SK-N-SH (cell line): ENCODE measurements around the gene ZNF469. TPM values are rescaled to one million over a fixed set of nuclear protein-coding genes. Genes with fewer than 3 reads are reported as not detected.

ENCODE experiments used
- CTCF ChIA-PET: fragments of 300-600, 350-600 bp; formaldehyde crosslinking; extraction: SDS; loops from one replicate; lab custom pipeline; 2021; lab: Yijun Ruan, JAX
- POLR2A ChIA-PET: fragments of 350-600 bp; sonication (Branson Sonifier 250); formaldehyde crosslinking; extraction: SDS; loops from one replicate; lab custom pipeline; 2020; ENCODE audit warnings: antibody characterized with exemption, inconsistent platforms; lab: Yijun Ruan, JAX
- DNase-seq: peaks from one replicate; pipeline ENCODE4 v3.0.0; 2012
- H2AFZ ChIP-seq: fragments of 200-600 bp; sonication (generic); 2 replicates; pipeline ENCODE4 v1.8.1; 2016; ENCODE audit warnings: antibody characterized with exemption, mild to moderate bottlenecking, low read depth
- H3F3A ChIP-seq: fragments of 200-600 bp; sonication (generic); replicated peaks from 2 replicates; pipeline ENCODE3; 2016; ENCODE audit warnings: antibody characterized with exemption, mild to moderate bottlenecking; ENCODE audit not compliant: insufficient read depth
- H3K27ac ChIP-seq, 2 experiments: fragments of 200-500 bp in 1 of 2; fragments of 200-600 bp in 1 of 2; sonication (Bioruptor generic) in 1 of 2; sonication (generic), shearing (Covaris generic) in 1 of 2; 2 replicates each; pipeline versions ENCODE4 v1.5.1 to v1.6.1; 2014 to 2016; ENCODE audit warnings: low read depth in 2 of 2, inconsistent platforms in 1 of 2, low read length in 1 of 2, mild to moderate bottlenecking in 1 of 2, mixed read lengths in 1 of 2
- H3K27me3 ChIP-seq: fragments of 200-600 bp; sonication (generic), shearing (Covaris generic); 2 replicates; pipeline ENCODE4 v1.6.1; 2016; ENCODE audit warnings: mixed run types; ENCODE audit not compliant: insufficient read depth
- H3K36me3 ChIP-seq, 2 experiments: fragments of 200-500 bp in 1 of 2; fragments of 200-600 bp in 1 of 2; sonication (Bioruptor generic) in 1 of 2; sonication (generic) in 1 of 2; replicated peaks in 1 of 2; 2 replicates each; pipeline versions ENCODE3 to v1.5.1; 2014 to 2016; ENCODE audit warnings: low read length in 1 of 2, mild to moderate bottlenecking in 1 of 2; ENCODE audit not compliant: insufficient read depth in 2 of 2, control insufficient read depth in 1 of 2
- H3K4me1 ChIP-seq, 2 experiments: fragments of 200-500 bp in 1 of 2; fragments of 200-600 bp in 1 of 2; sonication (Bioruptor generic) in 1 of 2; sonication (generic), shearing (Covaris generic) in 1 of 2; 2 replicates each; pipeline versions ENCODE4 v1.5.1 to v1.6.1; 2014 to 2016; ENCODE audit warnings: low read depth in 1 of 2, low read length in 1 of 2, mixed run types in 1 of 2; ENCODE audit not compliant: insufficient read depth in 2 of 2, control insufficient read depth in 1 of 2
- H3K4me2 ChIP-seq: fragments of 200-600 bp; sonication (generic), shearing (Covaris generic); 2 replicates; pipeline ENCODE4 v1.6.1; 2017; ENCODE audit warnings: mixed run types
- H3K4me3 ChIP-seq, 2 experiments: fragments of 200-500 bp in 1 of 2; fragments of 200-600 bp in 1 of 2; sonication (Bioruptor generic) in 1 of 2; sonication (generic), shearing (Covaris generic) in 1 of 2; 2 replicates each; pipeline versions ENCODE4 v1.5.1 to v1.8.1; 2014 to 2016; ENCODE audit warnings: low read depth in 2 of 2, inconsistent platforms in 1 of 2, low read length in 1 of 2, mild to moderate bottlenecking in 1 of 2, mixed read lengths in 1 of 2, moderate library complexity in 1 of 2
- H3K79me2 ChIP-seq: fragments of 200-600 bp; sonication (generic); 2 replicates; pipeline ENCODE4 v1.8.1; 2017; ENCODE audit warnings: mild to moderate bottlenecking; ENCODE audit not compliant: insufficient read depth
- H3K9ac ChIP-seq: fragments of 200-600 bp; sonication (generic); 2 replicates; pipeline ENCODE4 v1.6.1; 2017; ENCODE audit warnings: mixed run types
- H3K9me2 ChIP-seq: fragments of 200-600 bp; sonication (generic); 2 replicates; pipeline ENCODE4 v1.6.1; 2017; ENCODE audit warnings: mixed run types
- H3K9me3 ChIP-seq: fragments of 200-600 bp; sonication (generic); 2 replicates; pipeline ENCODE4 v1.6.1; 2017; ENCODE audit warnings: mixed run types, mild to moderate bottlenecking, moderate library complexity
- H4K20me1 ChIP-seq: fragments of 200-600 bp; sonication (generic); 2 replicates; pipeline ENCODE4 v1.6.1; 2017; ENCODE audit warnings: mild to moderate bottlenecking, mixed run types; ENCODE audit not compliant: insufficient read depth
- CHD2 ChIP-seq: fragments of 150-350 bp; IDR thresholded peaks from 2 replicates; pipeline ENCODE4 v1.6.1; 2018; ENCODE audit warnings: low read length; ENCODE audit not compliant: partially characterized antibody
- ELF1 ChIP-seq: IDR thresholded peaks from 2 replicates; pipeline ENCODE4 v1.4.0; 2012
- EP300 ChIP-seq, 2 experiments: IDR thresholded peaks; 2 replicates each; pipeline versions ENCODE4 v1.4.0 to v1.6.1; 2012; ENCODE audit warnings: borderline replicate concordance in 1 of 2, low read depth in 1 of 2, low read length in 1 of 2
- FOXJ3 ChIP-seq: sonication (generic); formaldehyde crosslinking; IDR thresholded peaks from 2 replicates; pipeline ENCODE4 v1.5.1; 2020; ENCODE audit warnings: mild to moderate bottlenecking, missing genetic modification reagents
- GABPA ChIP-seq: IDR thresholded peaks from 2 replicates; pipeline ENCODE4 v1.4.0; 2012; ENCODE audit warnings: low read depth, mild to moderate bottlenecking
- GATA2 ChIP-seq: sonication (generic); formaldehyde crosslinking; IDR thresholded peaks from 2 replicates; pipeline ENCODE4 v1.5.0; 2020; ENCODE audit warnings: mild to moderate bottlenecking, missing genetic modification reagents
- JUND ChIP-seq: IDR thresholded peaks from 2 replicates; pipeline ENCODE4 v1.4.0; 2012
- NFIC ChIP-seq: IDR thresholded peaks from 2 replicates; pipeline ENCODE4 v1.4.0; 2012; ENCODE audit warnings: borderline replicate concordance
- NRF1 ChIP-seq: IDR thresholded peaks from 2 replicates; pipeline ENCODE4 v1.6.1; 2012; ENCODE audit warnings: low read depth, mild to moderate bottlenecking, low read length
- SMC3 ChIP-seq: IDR thresholded peaks from 2 replicates; pipeline ENCODE4 v1.6.1; 2012; ENCODE audit warnings: low read depth, low read length, improper control_type of control experiment
- TAF1 ChIP-seq: IDR thresholded peaks from 2 replicates; pipeline ENCODE4 v1.6.1; 2012; ENCODE audit warnings: low read depth, mild to moderate bottlenecking, low read length, moderate library complexity, borderline replicate concordance
- TEAD4 ChIP-seq: IDR thresholded peaks from 2 replicates; pipeline ENCODE4 v1.4.0; 2012; ENCODE audit warnings: mild to moderate bottlenecking, borderline replicate concordance; ENCODE audit not compliant: insufficient read depth
- WGBS: methylation state at CpG from one replicate; pipeline ENCODE4 v1.1.6; 2017; ENCODE audit warnings: low lambda C conversion rate; 5-methylcytosine and 5-hydroxymethylcytosine counted together
- polyA plus RNA-seq, 3 experiments: library from polyadenylated mRNA; depleted of rRNA; stranded (reverse); fragments of >200 nt; gene quantifications; 2 replicates each; pipeline ENCODE4 v1.2.3, GENCODE V29; 2012
- TF ChIP-seq, protein P1 (sequence below): fragments of 200-600 bp; sonication (generic); IDR thresholded peaks from 2 replicates; pipeline ENCODE4 v1.6.1; 2017; ENCODE audit warnings: antibody characterized with exemption, mild to moderate bottlenecking, moderate library complexity
- TF ChIP-seq, protein P2 (sequence below): IDR thresholded peaks from 2 replicates; pipeline ENCODE4 v1.6.1; 2012; ENCODE audit warnings: mild to moderate bottlenecking, low read depth, low read length, moderate library complexity
- TF ChIP-seq, protein P3 (sequence below): fragments of 150-350 bp; IDR thresholded peaks from 2 replicates; pipeline ENCODE4 v1.6.1; 2017; ENCODE audit warnings: antibody characterized with exemption, low read length, low read depth, borderline replicate concordance

Gene ZNF469
- polyA plus RNA-seq, 1 of the 3 experiments (the other 2 are of a cell fraction) = 0.56 TPM

DNA sequence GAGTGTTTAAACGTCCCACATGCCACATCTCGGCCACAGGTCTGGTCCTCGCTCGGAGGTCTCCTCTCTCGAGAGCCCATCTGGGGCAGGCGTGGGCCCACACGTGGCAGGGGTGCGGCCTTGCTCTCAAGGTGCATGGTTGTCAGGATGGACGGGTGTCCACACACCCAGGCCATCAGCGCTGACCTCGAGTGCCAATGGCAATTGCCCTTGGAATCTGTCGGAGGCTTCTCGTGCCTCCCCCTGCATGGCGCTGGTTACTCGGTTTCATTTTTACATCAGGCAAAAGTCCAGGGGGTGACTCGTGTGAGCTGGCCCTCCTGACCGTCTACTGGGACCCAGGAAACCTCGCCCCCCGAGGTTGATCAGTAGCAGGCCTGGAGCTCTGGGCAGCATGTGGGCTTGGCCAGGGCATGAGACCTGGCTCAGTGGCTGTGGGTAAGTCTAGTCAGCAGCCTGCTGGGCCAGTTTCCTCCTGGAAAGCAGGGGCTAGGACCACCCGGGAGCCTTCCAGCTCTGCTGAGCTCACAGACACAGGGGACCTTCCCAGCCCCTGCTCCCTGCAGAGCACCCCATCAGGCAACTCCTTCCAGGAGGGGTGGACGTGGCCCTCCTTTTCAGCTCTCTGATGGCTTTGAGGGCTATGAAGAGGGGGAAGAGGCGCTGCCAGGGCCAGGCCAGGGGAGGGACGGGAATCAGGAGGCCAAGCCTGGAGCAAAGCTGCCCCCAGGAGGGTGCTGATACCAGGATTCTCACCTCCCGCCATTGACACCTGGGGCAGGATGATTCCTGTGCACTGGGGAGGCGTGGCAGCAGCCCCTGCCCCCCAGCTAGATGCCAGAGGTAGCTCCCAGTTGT, 3.7 kb upstream of the ZNF469 start (continued):
- TF ChIP-seq, protein P1, sequence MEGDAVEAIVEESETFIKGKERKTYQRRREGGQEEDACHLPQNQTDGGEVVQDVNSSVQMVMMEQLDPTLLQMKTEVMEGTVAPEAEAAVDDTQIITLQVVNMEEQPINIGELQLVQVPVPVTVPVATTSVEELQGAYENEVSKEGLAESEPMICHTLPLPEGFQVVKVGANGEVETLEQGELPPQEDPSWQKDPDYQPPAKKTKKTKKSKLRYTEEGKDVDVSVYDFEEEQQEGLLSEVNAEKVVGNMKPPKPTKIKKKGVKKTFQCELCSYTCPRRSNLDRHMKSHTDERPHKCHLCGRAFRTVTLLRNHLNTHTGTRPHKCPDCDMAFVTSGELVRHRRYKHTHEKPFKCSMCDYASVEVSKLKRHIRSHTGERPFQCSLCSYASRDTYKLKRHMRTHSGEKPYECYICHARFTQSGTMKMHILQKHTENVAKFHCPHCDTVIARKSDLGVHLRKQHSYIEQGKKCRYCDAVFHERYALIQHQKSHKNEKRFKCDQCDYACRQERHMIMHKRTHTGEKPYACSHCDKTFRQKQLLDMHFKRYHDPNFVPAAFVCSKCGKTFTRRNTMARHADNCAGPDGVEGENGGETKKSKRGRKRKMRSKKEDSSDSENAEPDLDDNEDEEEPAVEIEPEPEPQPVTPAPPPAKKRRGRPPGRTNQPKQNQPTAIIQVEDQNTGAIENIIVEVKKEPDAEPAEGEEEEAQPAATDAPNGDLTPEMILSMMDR = no peak
- TF ChIP-seq, all 33 proteins: peak for 0

DNA sequence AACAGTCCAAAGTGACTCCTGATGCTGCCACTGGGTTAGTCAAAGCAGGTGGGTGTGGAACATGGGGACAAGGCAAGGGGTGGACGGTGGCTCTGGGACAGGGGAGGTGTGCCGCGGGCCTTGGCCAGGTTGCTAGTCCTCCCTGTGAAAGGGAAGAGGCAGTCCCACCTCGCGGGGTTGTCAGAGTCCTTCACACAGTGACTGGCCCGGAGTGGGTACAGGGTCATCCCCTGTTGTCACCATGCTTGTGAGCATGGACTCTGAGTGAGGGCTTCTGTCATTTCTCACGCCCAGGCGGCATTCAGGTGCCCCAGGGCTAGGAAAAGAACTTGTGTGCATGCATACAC, 3.1 kb upstream of the ZNF469 start:
- H3K9me3 ChIP-seq = no peaks in the 10 kb centered on the region
- H3K36me3 ChIP-seq = no peaks in the 10 kb centered on the region
- no peak overlapping the region for H3K27ac ChIP-seq
- TF ChIP-seq FOXJ3 (CRISPR knock-in tag) (no peak), SMC3 (no peak), CHD2 (no peak), NFIC (no peak), NRF1 (no peak), GABPA (no peak), JUND (no peak), ELF1 (no peak), GATA2 (CRISPR knock-in tag) (no peak), TAF1 (no peak), TEAD4 (no peak), EP300 (IDR thresholded peaks at IDR 0.05; ENCODE audit: borderline replicate concordance in 1 of 2, low read depth in 1 of 2, low read length in 1 of 2) (no peak)
- TF ChIP-seq, protein P2, sequence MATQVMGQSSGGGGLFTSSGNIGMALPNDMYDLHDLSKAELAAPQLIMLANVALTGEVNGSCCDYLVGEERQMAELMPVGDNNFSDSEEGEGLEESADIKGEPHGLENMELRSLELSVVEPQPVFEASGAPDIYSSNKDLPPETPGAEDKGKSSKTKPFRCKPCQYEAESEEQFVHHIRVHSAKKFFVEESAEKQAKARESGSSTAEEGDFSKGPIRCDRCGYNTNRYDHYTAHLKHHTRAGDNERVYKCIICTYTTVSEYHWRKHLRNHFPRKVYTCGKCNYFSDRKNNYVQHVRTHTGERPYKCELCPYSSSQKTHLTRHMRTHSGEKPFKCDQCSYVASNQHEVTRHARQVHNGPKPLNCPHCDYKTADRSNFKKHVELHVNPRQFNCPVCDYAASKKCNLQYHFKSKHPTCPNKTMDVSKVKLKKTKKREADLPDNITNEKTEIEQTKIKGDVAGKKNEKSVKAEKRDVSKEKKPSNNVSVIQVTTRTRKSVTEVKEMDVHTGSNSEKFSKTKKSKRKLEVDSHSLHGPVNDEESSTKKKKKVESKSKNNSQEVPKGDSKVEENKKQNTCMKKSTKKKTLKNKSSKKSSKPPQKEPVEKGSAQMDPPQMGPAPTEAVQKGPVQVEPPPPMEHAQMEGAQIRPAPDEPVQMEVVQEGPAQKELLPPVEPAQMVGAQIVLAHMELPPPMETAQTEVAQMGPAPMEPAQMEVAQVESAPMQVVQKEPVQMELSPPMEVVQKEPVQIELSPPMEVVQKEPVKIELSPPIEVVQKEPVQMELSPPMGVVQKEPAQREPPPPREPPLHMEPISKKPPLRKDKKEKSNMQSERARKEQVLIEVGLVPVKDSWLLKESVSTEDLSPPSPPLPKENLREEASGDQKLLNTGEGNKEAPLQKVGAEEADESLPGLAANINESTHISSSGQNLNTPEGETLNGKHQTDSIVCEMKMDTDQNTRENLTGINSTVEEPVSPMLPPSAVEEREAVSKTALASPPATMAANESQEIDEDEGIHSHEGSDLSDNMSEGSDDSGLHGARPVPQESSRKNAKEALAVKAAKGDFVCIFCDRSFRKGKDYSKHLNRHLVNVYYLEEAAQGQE = no peak
- TF ChIP-seq, protein P3, sequence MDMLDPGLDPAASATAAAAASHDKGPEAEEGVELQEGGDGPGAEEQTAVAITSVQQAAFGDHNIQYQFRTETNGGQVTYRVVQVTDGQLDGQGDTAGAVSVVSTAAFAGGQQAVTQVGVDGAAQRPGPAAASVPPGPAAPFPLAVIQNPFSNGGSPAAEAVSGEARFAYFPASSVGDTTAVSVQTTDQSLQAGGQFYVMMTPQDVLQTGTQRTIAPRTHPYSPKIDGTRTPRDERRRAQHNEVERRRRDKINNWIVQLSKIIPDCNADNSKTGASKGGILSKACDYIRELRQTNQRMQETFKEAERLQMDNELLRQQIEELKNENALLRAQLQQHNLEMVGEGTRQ = no peak
- TF ChIP-seq, all 33 proteins: peak for 0
- Histone ChIP-seq H3F3A (no peaks in the 10 kb centered on the region), H3K4me3 (no peak overlapping the region), H2AFZ (no peak overlapping the region), H3K4me1 (peaks cover 0 to 17% of the 10 kb centered on the region in 2 experiments; a peak in 1 of 4 replicates), H3K4me2 (no peak overlapping the region), H3K9me2 (no peaks in the 10 kb centered on the region), H3K27me3 (no peaks in the 10 kb centered on the region), H3K9ac (no peak overlapping the region), H4K20me1 (no peaks in the 10 kb centered on the region), H3K79me2 (peaks cover 9% of the 10 kb centered on the region)
- ChIA-PET CTCF (no interaction called here), POLR2A (no interaction called here)
- WGBS = 88% methylated on average over 8 of the region's 8 CpGs
- DNase-seq = peak; percentile 29
